HG03103 (cell line): ENCODE data around the gene MAPK9.
"Not testable (repeated sequence)": the region's sequence is repeated elsewhere in the genome, so short reads cannot be mapped to it uniquely, and the experiment has no call there.

Source experiments
- ATAC-seq: cut with Tn5 transposase; IDR thresholded peaks from one replicate; pipeline ENCODE4 v1.9.1; 2021; ENCODE audit warnings: low read depth; ENCODE audit not compliant: unreplicated experiment

MAPK9 gene

GRCh38 chr5:180328296-180329137, 36.6 kb upstream of the MAPK9 start:
- no peak for ATAC-seq

DNA sequence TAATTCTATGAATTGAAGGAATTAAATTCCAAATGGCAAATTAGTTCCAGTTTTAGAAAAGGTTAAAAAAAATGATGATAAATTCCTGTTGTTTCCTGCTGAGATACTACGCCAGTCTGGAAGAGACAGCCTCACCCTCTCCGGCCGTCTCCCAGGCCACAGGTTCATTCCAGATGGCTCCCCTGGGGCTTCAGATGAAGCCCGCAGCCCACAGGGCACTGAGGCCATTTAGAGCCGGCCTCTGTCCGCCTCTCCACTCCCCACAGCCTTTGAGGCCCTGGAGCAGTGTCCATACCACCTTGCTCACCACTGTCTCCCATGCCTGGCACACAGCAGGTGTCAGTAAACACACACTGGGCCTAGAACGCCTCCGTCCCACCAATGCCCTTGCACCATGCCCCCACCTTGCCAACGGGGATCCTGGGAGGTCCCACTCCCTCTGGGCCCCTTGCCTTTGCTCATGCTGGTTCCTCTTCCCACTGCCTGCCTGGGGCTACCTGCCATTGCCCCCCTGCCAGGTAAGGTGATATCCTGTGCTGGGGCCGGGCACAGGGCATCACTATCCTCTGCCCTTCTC, 35.2 kb upstream of the MAPK9 start:
- no peak for ATAC-seq

- no peak for ATAC-seq
These were observed 32.7 kb upstream of the MAPK9 start for GRCh38 chr5:180324601-180324950.

DNA sequence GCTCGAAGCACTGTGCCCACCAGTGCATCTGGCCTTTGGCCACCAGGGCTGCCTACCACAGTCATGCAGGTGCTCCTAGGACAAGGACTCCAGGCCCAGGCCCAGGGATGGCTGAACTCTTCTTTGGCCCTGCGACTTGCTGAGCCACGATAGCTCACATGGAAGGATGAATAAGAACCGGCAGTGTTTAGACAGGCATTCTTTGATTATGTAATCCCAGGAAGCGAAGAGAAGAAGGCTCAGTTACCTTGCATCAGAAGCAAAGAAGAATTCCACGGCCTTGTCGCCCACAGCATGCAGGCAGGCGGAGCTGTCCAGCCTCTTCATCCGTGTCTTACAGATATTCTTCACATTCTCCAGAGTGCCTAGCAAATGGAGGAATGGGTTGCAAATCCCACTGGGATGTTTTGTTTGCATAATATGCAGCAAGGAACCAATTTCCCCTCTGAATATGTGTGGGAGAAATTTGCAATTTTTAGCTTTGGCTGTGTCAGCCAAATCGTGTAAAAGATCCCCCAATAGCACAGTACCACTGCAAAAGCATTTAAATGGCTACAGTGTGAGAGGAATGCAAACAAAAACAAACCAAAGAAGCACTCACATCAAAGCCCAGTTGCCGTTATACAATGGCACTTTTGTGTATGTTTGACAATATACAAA, 32.2 kb upstream of the MAPK9 start:
- ATAC-seq = no peak

DNA sequence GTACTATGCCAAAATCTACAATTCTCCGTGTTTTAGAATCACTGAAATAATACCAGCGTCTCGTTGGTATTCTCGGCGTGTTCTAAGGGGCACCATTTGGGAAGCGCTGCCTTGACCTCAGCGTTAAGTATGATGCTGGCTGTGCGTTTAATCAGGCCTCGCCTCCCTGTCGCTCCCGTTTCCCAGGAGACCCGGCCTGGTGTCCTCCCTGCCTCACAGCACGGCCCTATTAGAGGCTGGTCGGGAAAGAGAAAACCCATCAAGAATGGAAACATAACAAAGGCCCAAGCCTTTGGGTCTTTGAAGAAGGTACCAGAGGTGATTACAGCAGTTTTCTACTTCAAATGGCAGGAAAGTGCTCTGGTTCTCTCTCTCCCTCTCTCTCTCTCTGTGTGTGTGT, 31.3 kb upstream of the MAPK9 start:
- no peak for ATAC-seq

DNA sequence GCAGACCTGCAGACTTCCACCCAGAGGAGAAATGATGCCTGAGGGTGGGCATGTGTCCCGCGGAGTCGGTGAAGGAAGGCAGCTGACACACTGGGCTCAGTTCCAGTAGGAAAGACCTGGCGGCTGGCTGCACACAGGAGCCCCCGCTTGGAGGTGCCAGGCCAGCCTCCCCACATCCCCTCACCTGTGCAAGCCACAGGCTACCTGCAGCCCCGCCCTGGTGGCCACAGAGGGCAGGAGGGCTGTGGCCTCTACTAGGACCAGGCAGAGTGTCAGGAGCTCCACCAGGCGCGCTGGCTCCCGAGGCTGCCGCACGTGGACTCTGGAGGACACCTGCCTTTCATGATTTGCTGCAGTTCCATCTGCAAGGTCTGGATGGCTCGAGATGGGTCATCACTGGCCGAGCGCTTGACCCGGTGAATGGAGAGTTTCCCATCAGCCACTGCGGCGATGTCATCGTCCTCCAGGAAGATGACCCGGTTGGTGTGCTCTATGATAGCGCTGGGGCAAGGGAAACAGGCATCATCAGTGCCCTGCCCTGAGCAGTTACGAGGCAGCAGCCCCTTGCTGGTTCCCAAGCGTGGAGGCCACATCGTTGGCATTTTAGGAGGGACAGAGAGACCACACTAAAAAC, 26.7 kb upstream of the MAPK9 start:
- ATAC-seq = no peak

GRCh38 chr5:180316586-180316985, 24.7 kb upstream of the MAPK9 start:
- ATAC-seq = no peak

DNA sequence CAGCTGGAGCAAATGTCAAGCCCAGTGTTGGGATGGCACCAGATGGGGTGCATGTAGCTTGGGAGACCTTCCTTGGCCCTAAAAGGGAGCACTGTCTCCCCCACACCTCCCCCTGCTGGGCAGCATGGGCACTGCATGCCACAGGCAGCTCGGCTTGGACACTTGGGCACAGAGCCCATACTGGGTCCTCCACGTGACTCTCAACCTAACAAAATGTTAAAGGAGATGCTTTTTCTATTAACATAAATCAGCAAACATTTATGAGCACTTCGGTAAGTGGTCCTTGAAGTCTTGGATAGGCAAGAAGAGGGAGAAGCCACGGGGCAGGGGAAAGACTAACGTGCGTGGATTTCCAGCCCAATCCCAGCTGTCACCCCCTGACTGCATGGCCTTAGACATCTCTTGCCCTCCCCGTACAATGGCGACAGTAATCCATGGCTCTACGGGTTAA, 23.9 kb upstream of the MAPK9 start:
- ATAC-seq = no peak

DNA sequence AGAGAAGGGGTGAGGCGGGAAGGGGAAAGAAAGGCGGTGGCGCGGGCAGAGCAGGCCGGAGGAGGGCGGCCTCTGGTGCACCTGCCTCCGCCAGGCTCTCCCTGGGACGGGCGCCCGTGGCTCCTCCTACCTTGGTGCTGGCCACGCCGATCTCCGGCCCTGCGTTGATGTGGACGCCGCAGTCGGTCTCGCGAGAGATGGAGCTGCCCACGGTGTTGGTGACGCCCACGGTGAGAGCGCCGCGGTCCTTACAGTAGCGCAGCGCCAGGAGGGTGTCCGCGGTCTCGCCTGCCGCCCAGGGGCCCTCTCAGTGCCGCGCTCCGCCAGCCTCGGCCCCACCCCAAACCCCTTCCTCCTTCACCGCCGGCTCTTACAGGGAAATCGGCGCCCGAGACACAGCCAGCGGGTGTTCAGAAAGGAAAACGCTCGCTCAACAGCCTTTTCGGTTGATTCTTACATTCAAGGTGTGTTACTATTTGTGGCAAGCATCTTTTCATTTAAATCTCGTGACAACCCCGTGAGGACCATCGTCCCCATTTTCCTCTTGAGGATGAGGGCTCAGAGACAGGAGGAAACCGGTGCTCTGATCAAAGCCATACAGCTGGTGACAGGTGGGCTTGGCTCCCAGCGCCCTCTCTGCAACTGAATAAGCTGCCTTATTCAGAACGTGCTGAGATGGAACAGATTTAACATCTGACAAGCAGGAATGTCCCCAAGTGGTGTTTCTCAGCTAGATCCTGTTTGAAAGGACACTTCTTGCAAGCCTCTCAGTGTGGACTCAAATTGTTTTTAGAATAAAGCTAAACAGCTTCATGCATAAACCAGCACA, 22.0 kb upstream of the MAPK9 start:
- no peak for ATAC-seq

DNA sequence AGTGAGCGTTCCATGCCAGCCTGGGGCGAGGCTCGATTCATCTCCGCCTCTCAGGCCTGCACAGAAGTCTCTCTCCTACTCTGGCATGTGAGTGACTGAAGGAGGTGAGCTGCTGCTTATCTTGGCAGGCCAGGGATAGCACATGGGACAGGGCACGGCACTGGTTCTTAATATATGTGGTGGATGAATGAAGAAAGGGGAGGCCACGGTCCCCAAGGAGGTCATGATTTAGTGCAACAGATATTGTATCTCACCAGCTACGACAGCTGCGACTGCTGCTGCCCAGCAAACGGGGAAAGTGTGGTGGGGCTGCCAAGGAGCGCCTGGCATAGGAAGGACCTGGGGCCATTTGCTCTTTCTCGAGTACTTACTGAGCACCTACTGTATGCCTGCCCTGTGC, 19.3 kb upstream of the MAPK9 start:
- no peak for ATAC-seq

GRCh38 chr5:180306796-180307195, 14.9 kb upstream of the MAPK9 start:
- no peak for ATAC-seq

DNA sequence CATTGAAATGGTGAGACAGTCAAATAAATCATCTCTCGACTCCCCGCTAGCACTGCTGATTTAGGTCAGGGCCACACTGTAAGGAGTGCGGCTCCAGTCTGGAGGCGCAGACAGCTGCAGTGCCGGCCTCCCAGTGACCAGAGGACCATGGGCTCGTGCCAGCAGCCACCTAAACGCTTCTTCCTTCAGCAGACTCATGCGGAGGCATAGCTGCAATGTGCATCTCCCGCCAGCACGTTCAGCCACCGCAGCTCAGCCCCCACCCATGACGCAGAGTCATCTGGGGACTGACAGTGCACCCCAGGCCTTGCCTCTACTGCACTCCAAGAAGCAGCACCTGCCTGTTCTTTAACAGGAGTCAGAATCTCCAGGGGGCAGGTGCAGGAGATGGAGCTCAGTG, 13.6 kb upstream of the MAPK9 start:
- ATAC-seq = no peak

- ATAC-seq = no peak
These were observed 12.8 kb upstream of the MAPK9 start for GRCh38 chr5:180304431-180305375.

GRCh38 chr5:180304016-180304292, 12.1 kb upstream of the MAPK9 start:
- ATAC-seq = no peak

- ATAC-seq = no peak
These were observed 11.5 kb upstream of the MAPK9 start for GRCh38 chr5:180303226-180304015.

DNA sequence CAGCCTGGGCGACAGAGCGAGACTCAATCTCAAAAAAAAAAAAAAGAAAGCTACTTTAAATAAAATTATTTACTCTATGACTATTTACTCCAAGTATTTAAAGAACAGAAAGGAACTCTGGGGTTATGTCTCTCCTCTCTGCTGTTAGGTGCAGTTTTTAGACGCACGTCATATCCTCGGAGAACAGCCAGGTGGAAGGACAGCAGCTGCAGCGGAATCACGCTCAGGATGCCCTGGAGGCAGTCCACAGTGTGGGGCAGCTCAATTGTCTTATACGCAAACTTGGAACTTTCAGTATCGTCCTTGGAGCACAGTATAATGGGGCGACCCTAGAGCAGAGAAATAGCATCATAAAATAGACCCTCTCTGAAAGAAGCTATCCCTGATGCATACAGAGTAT, 10.4 kb upstream of the MAPK9 start:
- no peak for ATAC-seq

DNA sequence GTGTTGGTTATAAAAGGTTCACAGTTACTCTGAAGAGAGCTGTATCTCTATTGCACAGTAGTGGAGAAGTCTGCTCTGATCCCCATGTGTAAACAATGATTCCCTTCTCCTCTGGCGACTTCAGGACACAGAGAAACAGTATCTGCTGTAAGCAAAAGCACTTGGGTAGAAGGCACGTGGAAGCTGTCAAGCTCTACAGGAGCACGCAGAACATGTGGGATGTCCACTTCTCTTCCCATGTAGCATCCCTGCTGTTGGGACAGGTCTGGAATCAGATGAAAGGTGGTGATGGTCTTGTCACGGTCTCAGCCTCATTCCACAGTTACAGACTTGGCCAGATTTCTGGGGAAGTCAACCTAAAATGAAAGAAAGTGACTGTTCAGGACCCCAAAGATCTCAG, 9.4 kb upstream of the MAPK9 start:
- ATAC-seq = no peak

GRCh38 chr5:180299526-180299925, 7.6 kb upstream of the MAPK9 start:
- ATAC-seq = no peak

- ATAC-seq = not testable (repeated sequence)
These were observed 7.1 kb upstream of the MAPK9 start for GRCh38 chr5:180299014-180299413.
